ENCODE results near the gene MARCHF4.

DNA sequence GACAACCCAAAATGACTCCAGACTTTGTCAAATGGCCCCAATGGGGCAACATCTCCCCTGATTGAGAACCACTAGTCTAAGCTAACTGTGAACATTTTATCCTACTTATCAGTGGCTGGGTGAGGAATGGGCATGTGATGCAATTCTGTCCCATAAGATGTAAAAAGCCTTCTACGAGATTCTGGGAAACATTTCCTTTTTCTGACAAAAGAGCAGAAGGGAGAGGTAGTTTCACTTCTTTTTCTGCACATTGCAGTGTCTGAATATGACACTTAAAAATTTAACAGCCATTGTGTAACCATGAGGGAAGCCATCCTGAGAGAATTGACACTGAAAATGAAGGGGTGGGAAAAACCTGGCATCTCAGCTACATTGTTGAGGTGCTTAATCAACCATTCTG lies 17.3 kb upstream of the MARCHF4 start:
- no peak for TF ChIP-seq POLR2AphosphoS5 (IDR thresholded peaks at IDR 0.05)
- TF ChIP-seq, protein P1, sequence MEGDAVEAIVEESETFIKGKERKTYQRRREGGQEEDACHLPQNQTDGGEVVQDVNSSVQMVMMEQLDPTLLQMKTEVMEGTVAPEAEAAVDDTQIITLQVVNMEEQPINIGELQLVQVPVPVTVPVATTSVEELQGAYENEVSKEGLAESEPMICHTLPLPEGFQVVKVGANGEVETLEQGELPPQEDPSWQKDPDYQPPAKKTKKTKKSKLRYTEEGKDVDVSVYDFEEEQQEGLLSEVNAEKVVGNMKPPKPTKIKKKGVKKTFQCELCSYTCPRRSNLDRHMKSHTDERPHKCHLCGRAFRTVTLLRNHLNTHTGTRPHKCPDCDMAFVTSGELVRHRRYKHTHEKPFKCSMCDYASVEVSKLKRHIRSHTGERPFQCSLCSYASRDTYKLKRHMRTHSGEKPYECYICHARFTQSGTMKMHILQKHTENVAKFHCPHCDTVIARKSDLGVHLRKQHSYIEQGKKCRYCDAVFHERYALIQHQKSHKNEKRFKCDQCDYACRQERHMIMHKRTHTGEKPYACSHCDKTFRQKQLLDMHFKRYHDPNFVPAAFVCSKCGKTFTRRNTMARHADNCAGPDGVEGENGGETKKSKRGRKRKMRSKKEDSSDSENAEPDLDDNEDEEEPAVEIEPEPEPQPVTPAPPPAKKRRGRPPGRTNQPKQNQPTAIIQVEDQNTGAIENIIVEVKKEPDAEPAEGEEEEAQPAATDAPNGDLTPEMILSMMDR (IDR thresholded peaks at IDR 0.05): no peak
- no peak for TF ChIP-seq POLR2A (IDR thresholded peaks at IDR 0.05)

Measured in stomach (tissue), 4 donors.